K562 (cell line): Measurements from ENCODE around the gene EDN2. TPM values are rescaled to one million over a fixed set of nuclear protein-coding genes. Genes with fewer than 3 reads are reported as not detected.

Source experiments
- ATAC-seq: fragments of 200-7000 bp; cut with Tn5 transposase; 3 replicates; pipeline ENCODE4 v1.9.1; 2020; ENCODE audit warnings: moderate library complexity
- BruUV-seq: library from RNA; stranded (reverse); fragments of 400-500 nt; replicated peaks from 2 replicates; lab custom pipeline; 2021; lab: Mats Ljungman, UMichigan
- CTCF ChIA-PET: fragments of 300-600 bp; formaldehyde crosslinking; extraction: SDS; loops from one replicate; lab custom pipeline; 2021; ENCODE audit warnings: low intra/inter-chr PET ratio; lab: Yijun Ruan, JAX
- POLR2A ChIA-PET: fragments of 300-600, 350-650 bp; sonication (Branson Sonifier 250); formaldehyde crosslinking; extraction: SDS; loops from one replicate; lab custom pipeline; 2021; ENCODE audit warnings: antibody characterized with exemption, inconsistent platforms; lab: Yijun Ruan, JAX
- DNase-seq, 4 experiments: peaks; one replicate each; pipeline versions ENCODE4 v3.0.0 to v3.0.0-alpha.2; 2011 to 2018; ENCODE audit warnings: low spot score in 3 of 4, mixed read lengths in 3 of 4; ENCODE audit errors: extremely low read depth in 1 of 4
- FAIRE-seq: peaks from 2 replicates; lab custom pipeline; 2011; peaks lifted over from hg19 to GRCh38; lab: Jason Lieb, UNC
- H2AFZ ChIP-seq: 2 replicates; pipeline ENCODE4 v1.6.0; 2011; ENCODE audit warnings: low read depth, low read length, control low read depth, inconsistent platforms
- H3K27ac ChIP-seq: fragments of 200-600 bp; 3 replicates; pipeline ENCODE4 v1.8.0; 2011; ENCODE audit warnings: low read depth, mild to moderate bottlenecking, control low read depth, inconsistent platforms, low read length, moderate library complexity, mixed read lengths; ENCODE audit errors: extremely low read depth
- H3K27me3 ChIP-seq, 2 experiments: fragments of 300-600 bp in 1 of 2; 2 replicates in 1 of 2; 3 replicates in 1 of 2; pipeline versions ENCODE4 v1.6.0 to v1.8.0; 2011; ENCODE audit warnings: inconsistent platforms in 2 of 2, low read length in 2 of 2, mild to moderate bottlenecking in 1 of 2, mixed read lengths in 1 of 2, moderate library complexity in 1 of 2; ENCODE audit not compliant: control insufficient read depth in 2 of 2, insufficient read depth in 2 of 2
- H3K36me3 ChIP-seq: fragments of 300-600 bp; 3 replicates; pipeline ENCODE4 v1.8.0; 2011; ENCODE audit warnings: mild to moderate bottlenecking, low read length, inconsistent platforms; ENCODE audit not compliant: control insufficient read depth, insufficient read depth
- H3K4me1 ChIP-seq, 2 experiments: fragments of 200-600 bp in 1 of 2; replicated peaks in 1 of 2; 2 replicates in 1 of 2; 3 replicates in 1 of 2; pipeline versions ENCODE4 v1.5.1 to v1.8.0; 2011; ENCODE audit warnings: inconsistent platforms in 2 of 2, low read length in 2 of 2, mild to moderate bottlenecking in 1 of 2, mixed read lengths in 1 of 2, moderate library complexity in 1 of 2; ENCODE audit not compliant: control insufficient read depth in 2 of 2, insufficient read depth in 2 of 2
- H3K4me2 ChIP-seq: 2 replicates; pipeline ENCODE4 v1.6.1; 2011; ENCODE audit warnings: low read length, control low read depth, inconsistent platforms, mixed read lengths; ENCODE audit not compliant: insufficient read depth
- H3K4me3 ChIP-seq: fragments of 200-600 bp; sonication (generic), shearing (Covaris generic); 2 replicates; pipeline ENCODE4 v1.5.1; 2016; ENCODE audit warnings: control low read depth, inconsistent platforms
- H3K79me2 ChIP-seq: fragments of 200-600 bp; 3 replicates; pipeline ENCODE4 v1.8.0; 2011; ENCODE audit warnings: low read length, inconsistent platforms; ENCODE audit not compliant: control insufficient read depth, insufficient read depth
- H3K9ac ChIP-seq, 2 experiments: 2 replicates each; pipeline versions ENCODE4 v1.6.0 to v1.6.1; 2011; ENCODE audit warnings: low read depth in 2 of 2, low read length in 2 of 2, control low read depth in 1 of 2, inconsistent platforms in 1 of 2, mild to moderate bottlenecking in 1 of 2, mixed read lengths in 1 of 2; ENCODE audit not compliant: insufficient read depth in 1 of 2
- H3K9me1 ChIP-seq: one replicate; pipeline ENCODE4 v1.6.0; 2011; ENCODE audit warnings: inconsistent platforms, mild to moderate bottlenecking, low read length, moderate library complexity; ENCODE audit not compliant: control insufficient read depth, insufficient read depth
- H3K9me3 ChIP-seq: replicated peaks from 2 replicates; pipeline ENCODE4 v1.5.1; 2011; ENCODE audit warnings: low read depth, low read length, inconsistent platforms; ENCODE audit not compliant: control insufficient read depth, insufficient read depth
- H4K20me1 ChIP-seq: replicated peaks from 2 replicates; pipeline ENCODE4 v1.6.1; 2011; ENCODE audit warnings: low read length, inconsistent platforms, mixed read lengths; ENCODE audit not compliant: control insufficient read depth, insufficient read depth
- ARID1B ChIP-seq: fragments of 450-650 bp; IDR thresholded peaks from 2 replicates; pipeline ENCODE4 v1.6.1; 2016; ENCODE audit warnings: antibody characterized with exemption, mild to moderate bottlenecking, inconsistent platforms
- ATF7 ChIP-seq: fragments of 450-650 bp; IDR thresholded peaks from 2 replicates; pipeline ENCODE4 v1.7.1; 2014; ENCODE audit warnings: mild to moderate bottlenecking, moderate library complexity
- BMI1 ChIP-seq: fragments of 150-350 bp; IDR thresholded peaks from 2 replicates; pipeline ENCODE4 v1.6.1; 2014; ENCODE audit warnings: low read length
- ESRRB ChIP-seq: fragments of 250-450 bp; sonication (Bioruptor Pico); IDR thresholded peaks from 2 replicates; pipeline ENCODE4 v1.5.0; 2020; ENCODE audit warnings: mild to moderate bottlenecking, moderate library complexity, borderline replicate concordance
- KDM2B ChIP-seq: fragments of 250-450 bp; sonication (Bioruptor Pico); IDR thresholded peaks from 2 replicates; pipeline ENCODE4 v1.8.0; 2021; ENCODE audit warnings: mild to moderate bottlenecking, moderate library complexity
- MAFG ChIP-seq: fragments of 450-650 bp; conservative IDR thresholded peaks from 2 replicates; pipeline ENCODE4 v1.6.1; 2016; ENCODE audit warnings: missing genetic modification characterization, missing compliant biosample characterization
- MXD1 ChIP-seq: fragments of 250-450 bp; sonication (Bioruptor Pico); IDR thresholded peaks from 2 replicates; pipeline ENCODE4 v1.8.0; 2021; ENCODE audit warnings: borderline replicate concordance, mild to moderate bottlenecking, moderate library complexity; ENCODE audit not compliant: poor library complexity, severe bottlenecking
- TRIM24 ChIP-seq, 2 experiments: fragments of 450-650 bp; IDR thresholded peaks; 2 replicates each; pipeline ENCODE4 v1.6.1; 2016
- VEZF1 ChIP-seq: fragments of 200-800 bp; sonication (Bioruptor generic); IDR thresholded peaks from 2 replicates; pipeline ENCODE4 v1.6.1; 2017; ENCODE audit warnings: missing genetic modification characterization, missing compliant biosample characterization
- XRCC4 ChIP-seq: IDR thresholded peaks from one replicate; pipeline ENCODE4 v1.6.1; 2011; ENCODE audit not compliant: insufficient read depth, insufficient read length; ENCODE audit errors: extremely low read depth
- ZBTB8A ChIP-seq: fragments of 450-650 bp; IDR thresholded peaks from 2 replicates; pipeline ENCODE4 v1.6.1; 2018; ENCODE audit warnings: mild to moderate bottlenecking, moderate library complexity; ENCODE audit not compliant: partially characterized antibody
- ZNF586 ChIP-seq: fragments of 450-650 bp; formaldehyde crosslinking; conservative IDR thresholded peaks from 2 replicates; pipeline ENCODE4 v1.4.0; 2020; ENCODE audit warnings: mild to moderate bottlenecking, moderate library complexity
- ZNF609 ChIP-seq: sonication (generic); formaldehyde crosslinking; IDR thresholded peaks from 2 replicates; pipeline ENCODE4 v1.8.1; 2023; ENCODE audit warnings: missing genetic modification reagents, mild to moderate bottlenecking, borderline replicate concordance
- WGBS: fragments of 100-300 bp; shearing (Covaris generic); methylation state at CpG from one replicate; pipeline ENCODE4 v1.1.6; 2016; ENCODE audit warnings: low coverage, mixed read lengths; ENCODE audit not compliant: insufficient coverage; ENCODE audit errors: missing lambda C conversion rate; 5-methylcytosine and 5-hydroxymethylcytosine counted together
- in situ Hi-C: fragments of 300-500 bp; cut with MboI; formaldehyde crosslinking; loops from 4 replicates; pipeline ENCODE4 v1.15.0; 2018; ENCODE audit warnings: inconsistent platforms, mixed read lengths
- intact Hi-C: fragments of 100-400 bp; cut with micrococcal nuclease; formaldehyde crosslinking; loops from 2 replicates; pipeline ENCODE4 v1.14.2; 2022
- polyA plus RNA-seq, 8 experiments: library from polyadenylated mRNA; depleted of rRNA in 4 of 8; stranded (reverse) in 5 of 8; unstranded in 3 of 8; fragments of >200 nt; fragmentation: Nextera tagmentation in 2 of 8; fragmentation: Illumina TruSeq in 1 of 8; extraction: Ambion mirVana in 2 of 8; extraction: Trizol in 1 of 8; gene quantifications; 2 replicates each; pipeline versions ENCODE4 v1.2.1 to v1.2.3, GENCODE V29; 2011 to 2014; ENCODE audit warnings: inconsistent platforms in 1 of 8, missing spikeins in 1 of 8
- total RNA-seq, 7 experiments: library from RNA; depleted of rRNA in 6 of 7; stranded (reverse); fragments of >200 nt in 6 of 7; fragmentation: Illumina TruSeq in 2 of 7; extraction: Trizol in 2 of 7; gene quantifications; 2 replicates each; pipeline versions ENCODE4 v1.2.1 to v1.2.3, GENCODE V29; 2011 to 2021; ENCODE audit warnings: low replicate concordance in 1 of 7

EDN2 gene
- total and polyA plus RNA-seq, 9 of the 15 experiments (the other 6 are each of a cell fraction or from before 2014, with no cell fraction given) = not detected

- FAIRE-seq (no peak), ATAC-seq (no peak), DNase-seq (no peak)
- H4K20me1 ChIP-seq = peaks cover 3% of the 10 kb centered on the region; the same call in 1 of the 2 replicates
- intact Hi-C loops (no loop called here), in situ Hi-C loops (no loop called here)
- H3K9me1 ChIP-seq = no peaks in the 10 kb centered on the region
- no peak overlapping the region for H3K4me2 ChIP-seq
- WGBS = under 1% methylated on average over 10 of the region's 10 CpGs
- H3K27ac ChIP-seq = no peak overlapping the region
- TF ChIP-seq VEZF1 (no peak), TRIM24 (IDR thresholded peaks at IDR 0.05) (no peak), ZNF609 (CRISPR knock-in tag) (no peak), ZNF586 (CRISPR knock-in tag) (no peak), XRCC4 (no peak), ZBTB8A (no peak), ESRRB (no peak), ATF7 (no peak), ARID1B (no peak), BMI1 (no peak), KDM2B (CRISPR knock-in tag) (no peak), MAFG (no peak), MXD1 (CRISPR knock-in tag) (no peak)
- H3K4me1 ChIP-seq = no peaks in the 10 kb centered on the region
- ChIA-PET POLR2A (interaction anchor here (0.6 to 1.8 kb wide), 2 partner anchors 14 to 272 kb away, joined by 3 to 8 read pairs; no protein-coding TSS in a partner anchor), CTCF (no interaction called here)
- no peak overlapping the region for H3K9ac ChIP-seq
- no peaks in the 10 kb centered on the region for H3K9me3 ChIP-seq
- H3K4me3 ChIP-seq = no peak overlapping the region
- no peaks in the 10 kb centered on the region for H3K79me2 ChIP-seq
- H3K36me3 ChIP-seq = no peaks in the 10 kb centered on the region
- no TSS peak for BruUV-seq
- peaks cover 4 to 47% of the 10 kb centered on the region in 2 experiments; a peak in 4 of 5 replicates for H3K27me3 ChIP-seq
- no peak overlapping the region for H2AFZ ChIP-seq
Observed at GRCh38 chr1:41456847-41457540, 27.5 kb downstream of the EDN2 start.
